ENCODE data around the gene MYDGF. TPM values are rescaled to one million over a fixed set of nuclear protein-coding genes. Genes with fewer than 3 reads are reported as not detected.

Gene MYDGF
- total RNA-seq, 1 donor from 2014 or later: 23.4 TPM

- peaks cover 18% of the 10 kb centered on the region for H3K36me3 Mint-ChIP-seq
- H3K27me3 ChIP-seq: no peaks in the 10 kb centered on the region
- H3K4me3 ChIP-seq: no peak overlapping the region
- H3K4me1 ChIP-seq: no peaks in the 10 kb centered on the region
- no peak overlapping the region for H3K27ac Mint-ChIP-seq
- no peaks in the 10 kb centered on the region for H3K9me3 ChIP-seq (ENCODE audit: low read depth)
- H3K36me3 ChIP-seq: no peaks in the 10 kb centered on the region
- no peak for DNase-seq (ENCODE audit: low spot score)
- H3K4me3 Mint-ChIP-seq: no peak overlapping the region
- H3K4me1 Mint-ChIP-seq: no peaks in the 10 kb centered on the region
- no peaks in the 10 kb centered on the region for H3K9me3 Mint-ChIP-seq
- H3K79me2 ChIP-seq (ENCODE audit: low read depth): no peaks in the 10 kb centered on the region
- no peaks in the 10 kb centered on the region for H3F3A ChIP-seq (ENCODE audit: low read depth)
- no peak overlapping the region for H2AFZ ChIP-seq (replicated peaks)
- no peak overlapping the region for H3K9ac ChIP-seq
- no peaks in the 10 kb centered on the region for H4K20me1 ChIP-seq (ENCODE audit: low read depth)
- no peak for TF ChIP-seq CTCF (IDR thresholded peaks at IDR 0.05)
- no peak for TF ChIP-seq EZH2 (IDR thresholded peaks at IDR 0.05)
- no peak for TF ChIP-seq EZH2phosphoT487 (IDR thresholded peaks at IDR 0.05)
- no peak overlapping the region for H3K27ac ChIP-seq
- no peak overlapping the region for H3K4me2 ChIP-seq
- H3K27me3 Mint-ChIP-seq (ENCODE audit: insufficient read depth, low read depth): no peaks in the 10 kb centered on the region
Observed at GRCh38 chr19:4692251-4693077, 22.3 kb upstream of the MYDGF start.

- no peaks in the 10 kb centered on the region for H3K27me3 ChIP-seq
- no peaks in the 10 kb centered on the region for H4K20me1 ChIP-seq (ENCODE audit: low read depth)
- no peak overlapping the region for H3K4me2 ChIP-seq
- no peak overlapping the region for H3K9ac ChIP-seq
- Mint-ChIP-seq H3K4me3 (no peak overlapping the region), H3K9me3 (no peaks in the 10 kb centered on the region), H3K27me3 (ENCODE audit: insufficient read depth, low read depth) (no peaks in the 10 kb centered on the region), H3K27ac (no peak overlapping the region), H3K36me3 (peaks cover 18% of the 10 kb centered on the region), H3K4me1 (no peaks in the 10 kb centered on the region)
- H3K4me1 ChIP-seq: no peaks in the 10 kb centered on the region
- TF ChIP-seq EZH2 (IDR thresholded peaks at IDR 0.05) (no peak), CTCF (IDR thresholded peaks at IDR 0.05) (no peak), EZH2phosphoT487 (IDR thresholded peaks at IDR 0.05) (no peak)
- no peak overlapping the region for H3K27ac ChIP-seq
- no peak for DNase-seq (ENCODE audit: low spot score)
- H2AFZ ChIP-seq (replicated peaks): no peak overlapping the region
- no peak overlapping the region for H3K4me3 ChIP-seq
- no peaks in the 10 kb centered on the region for H3F3A ChIP-seq (ENCODE audit: low read depth)
- no peaks in the 10 kb centered on the region for H3K9me3 ChIP-seq (ENCODE audit: low read depth)
- H3K36me3 ChIP-seq: no peaks in the 10 kb centered on the region
- no peaks in the 10 kb centered on the region for H3K79me2 ChIP-seq (ENCODE audit: low read depth)
Observed at GRCh38 chr19:4691373-4691772, 21.2 kb upstream of the MYDGF start.

GRCh38 chr19:4690361-4690760, 20.2 kb upstream of the MYDGF start:
- H3K79me2 ChIP-seq (ENCODE audit: low read depth): no peaks in the 10 kb centered on the region
- no peaks in the 10 kb centered on the region for H3K4me1 ChIP-seq
- no peak overlapping the region for H3K4me2 ChIP-seq
- TF ChIP-seq EZH2phosphoT487 (IDR thresholded peaks at IDR 0.05): no peak
- no peak for TF ChIP-seq CTCF (IDR thresholded peaks at IDR 0.05)
- no peaks in the 10 kb centered on the region for H4K20me1 ChIP-seq (ENCODE audit: low read depth)
- no peaks in the 10 kb centered on the region for H3K4me1 Mint-ChIP-seq
- no peaks in the 10 kb centered on the region for H3K9me3 Mint-ChIP-seq
- H3K27me3 ChIP-seq: no peaks in the 10 kb centered on the region
- H3K4me3 Mint-ChIP-seq: peak overlapping the region; percentile 46
- H3K27ac Mint-ChIP-seq: peak overlapping the region; percentile 74
- H3F3A ChIP-seq (ENCODE audit: low read depth): no peaks in the 10 kb centered on the region
- DNase-seq (ENCODE audit: low spot score): no peak
- H3K9ac ChIP-seq: no peak overlapping the region
- no peak overlapping the region for H3K27ac ChIP-seq
- H3K27me3 Mint-ChIP-seq (ENCODE audit: insufficient read depth, low read depth): no peaks in the 10 kb centered on the region
- H3K9me3 ChIP-seq (ENCODE audit: low read depth): no peaks in the 10 kb centered on the region
- no peak overlapping the region for H2AFZ ChIP-seq (replicated peaks)
- peaks cover 17% of the 10 kb centered on the region for H3K36me3 Mint-ChIP-seq
- no peak overlapping the region for H3K4me3 ChIP-seq
- no peaks in the 10 kb centered on the region for H3K36me3 ChIP-seq
